Measurements from ENCODE around the gene EXD1.
"Not testable (repeated sequence)": the region's sequence is repeated elsewhere in the genome, so short reads cannot be mapped to it uniquely, and the experiment has no call there.

DNA sequence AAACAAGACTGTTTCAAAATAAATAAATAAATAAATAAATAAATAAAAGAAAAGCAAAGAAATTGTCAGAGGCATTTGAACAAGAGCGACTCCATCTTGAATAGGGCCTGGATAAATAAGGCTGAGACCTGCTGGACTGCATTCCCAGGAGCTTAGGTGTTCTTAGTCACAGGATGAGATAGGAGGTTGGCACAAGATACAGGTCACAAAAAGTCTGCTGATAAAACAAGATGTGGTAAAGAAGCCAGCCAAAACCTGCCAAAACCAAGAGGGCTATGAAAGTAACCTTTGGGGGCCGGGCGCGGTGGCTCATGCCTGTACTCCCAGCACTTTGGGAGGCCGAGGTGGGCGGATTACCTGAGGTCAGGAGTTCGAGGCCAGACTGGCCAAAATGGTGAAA lies 91.4 kb downstream of the EXD1 start:
- TF ChIP-seq POLR2A (IDR thresholded peaks at IDR 0.05); POLR2AphosphoS5 (IDR thresholded peaks at IDR 0.05); EP300 (IDR thresholded peaks at IDR 0.05; ENCODE audit: low read depth): not testable (repeated sequence)
- TF ChIP-seq, protein P1, sequence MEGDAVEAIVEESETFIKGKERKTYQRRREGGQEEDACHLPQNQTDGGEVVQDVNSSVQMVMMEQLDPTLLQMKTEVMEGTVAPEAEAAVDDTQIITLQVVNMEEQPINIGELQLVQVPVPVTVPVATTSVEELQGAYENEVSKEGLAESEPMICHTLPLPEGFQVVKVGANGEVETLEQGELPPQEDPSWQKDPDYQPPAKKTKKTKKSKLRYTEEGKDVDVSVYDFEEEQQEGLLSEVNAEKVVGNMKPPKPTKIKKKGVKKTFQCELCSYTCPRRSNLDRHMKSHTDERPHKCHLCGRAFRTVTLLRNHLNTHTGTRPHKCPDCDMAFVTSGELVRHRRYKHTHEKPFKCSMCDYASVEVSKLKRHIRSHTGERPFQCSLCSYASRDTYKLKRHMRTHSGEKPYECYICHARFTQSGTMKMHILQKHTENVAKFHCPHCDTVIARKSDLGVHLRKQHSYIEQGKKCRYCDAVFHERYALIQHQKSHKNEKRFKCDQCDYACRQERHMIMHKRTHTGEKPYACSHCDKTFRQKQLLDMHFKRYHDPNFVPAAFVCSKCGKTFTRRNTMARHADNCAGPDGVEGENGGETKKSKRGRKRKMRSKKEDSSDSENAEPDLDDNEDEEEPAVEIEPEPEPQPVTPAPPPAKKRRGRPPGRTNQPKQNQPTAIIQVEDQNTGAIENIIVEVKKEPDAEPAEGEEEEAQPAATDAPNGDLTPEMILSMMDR (IDR thresholded peaks at IDR 0.05): not testable (repeated sequence)

Data from transverse colon (tissue), 4 donors.